ENCODE results near the gene APOL5. TPM values are rescaled to one million over a fixed set of nuclear protein-coding genes. Genes with fewer than 3 reads are reported as not detected.
"Not testable (repeated sequence)": the region's sequence is repeated elsewhere in the genome, so short reads cannot be mapped to it uniquely, and the experiment has no call there.

The APOL5 gene
- total RNA-seq, 2 experiments from 2014 or later: 0.67 to 1.8 TPM

GRCh38 chr22:35677460-35678187 lies 40.0 kb upstream of the APOL5 start:
- no peaks in the 10 kb centered on the region for H3K79me2 ChIP-seq (ENCODE audit: insufficient read depth, low read depth, low read length)
- peaks cover 2% of the 10 kb centered on the region; the same call in 1 of the 2 replicates for H3K36me3 ChIP-seq (ENCODE audit: insufficient read depth, low read length)
- H3K9me3 ChIP-seq (ENCODE audit: low read length): peaks cover 42% of the 10 kb centered on the region; the same call in 1 of the 2 replicates
- intact Hi-C loops (cut with micrococcal nuclease; ENCODE audit: unreplicated experiment): no loop called here
- no TSS peak for BruUV-seq (replicated peaks)
- TF ChIP-seq CTCF (conservative IDR thresholded peaks at IDR 0.05; ENCODE audit: low read length) (no peak), EZH2phosphoT487 (IDR thresholded peaks at IDR 0.05; ENCODE audit: borderline replicate concordance, low read depth, low read length) (no peak)
- H3K4me2 ChIP-seq (ENCODE audit: low read length): no peak overlapping the region
- no peak for DNase-seq (ENCODE audit: low spot score)
- no peak overlapping the region for H2AFZ ChIP-seq (ENCODE audit: low read length)
- H4K20me1 ChIP-seq (ENCODE audit: insufficient read depth, low read length): no peaks in the 10 kb centered on the region
- H3K27ac ChIP-seq (ENCODE audit: low read depth, low read length, poor library complexity, severe bottlenecking): no peak overlapping the region
- ChIA-PET CTCF (ENCODE audit: unreplicated experiment) (no interaction called here), POLR2A (interaction anchor here (0.6 to 1.5 kb wide), 6 partner anchors 7 to 79 kb away, joined by 3 to 7 read pairs (median 4); no protein-coding TSS in a partner anchor)
- H3K4me1 ChIP-seq (ENCODE audit: insufficient read depth, low read length, poor library complexity, severe bottlenecking): peaks cover 11% of the 10 kb centered on the region
- no peak overlapping the region for H3K4me3 ChIP-seq (ENCODE audit: low read depth, low read length, poor library complexity, severe bottlenecking)
- no peaks in the 10 kb centered on the region for H3K9me2 ChIP-seq (ENCODE audit: insufficient read depth, low read length)

- intact Hi-C loops (cut with micrococcal nuclease; ENCODE audit: unreplicated experiment): no loop called here
- Histone ChIP-seq H3K4me2 (ENCODE audit: low read length) (no peak overlapping the region), H3K4me3 (ENCODE audit: low read depth, low read length, poor library complexity, severe bottlenecking) (no peak overlapping the region), H3K4me1 (ENCODE audit: insufficient read depth, low read length, poor library complexity, severe bottlenecking) (peaks cover 11% of the 10 kb centered on the region), H4K20me1 (ENCODE audit: insufficient read depth, low read length) (no peaks in the 10 kb centered on the region), H3K36me3 (ENCODE audit: insufficient read depth, low read length) (peaks cover 2% of the 10 kb centered on the region; the same call in 1 of the 2 replicates), H3K27ac (ENCODE audit: low read depth, low read length, poor library complexity, severe bottlenecking) (no peak overlapping the region), H3K9me3 (ENCODE audit: low read length) (peaks cover 39% of the 10 kb centered on the region; the same call in 1 of the 2 replicates), H3K79me2 (ENCODE audit: insufficient read depth, low read depth, low read length) (no peaks in the 10 kb centered on the region), H3K9me2 (ENCODE audit: insufficient read depth, low read length) (no peaks in the 10 kb centered on the region), H2AFZ (ENCODE audit: low read length) (no peak overlapping the region)
- DNase-seq (ENCODE audit: low spot score): no peak
- TF ChIP-seq EZH2phosphoT487 (IDR thresholded peaks at IDR 0.05; ENCODE audit: borderline replicate concordance, low read depth, low read length) (no peak), CTCF (conservative IDR thresholded peaks at IDR 0.05; ENCODE audit: low read length) (no peak)
- no TSS peak for BruUV-seq (replicated peaks)
- ChIA-PET CTCF (ENCODE audit: unreplicated experiment) (no interaction called here), POLR2A (interaction anchor here (0.8 to 1.2 kb wide), 2 partner anchors 15 to 77 kb away, joined by 3 to 7 read pairs; no protein-coding TSS in a partner anchor)
Measured at GRCh38 chr22:35678836-35679235, 38.8 kb upstream of the APOL5 start.

- BruUV-seq (replicated peaks); H3K36me3 ChIP-seq (ENCODE audit: insufficient read depth, low read length); H4K20me1 ChIP-seq (ENCODE audit: insufficient read depth, low read length); H3K9me2 ChIP-seq (ENCODE audit: insufficient read depth, low read length); H2AFZ ChIP-seq (ENCODE audit: low read length); POLR2A ChIA-PET; H3K79me2 ChIP-seq (ENCODE audit: insufficient read depth, low read depth, low read length); H3K27ac ChIP-seq (ENCODE audit: low read depth, low read length, poor library complexity, severe bottlenecking); H3K4me2 ChIP-seq (ENCODE audit: low read length); intact Hi-C loops (cut with micrococcal nuclease; ENCODE audit: unreplicated experiment); H3K4me3 ChIP-seq (ENCODE audit: low read depth, low read length, poor library complexity, severe bottlenecking); DNase-seq (ENCODE audit: low spot score); CTCF ChIA-PET (ENCODE audit: unreplicated experiment): not testable (repeated sequence)
- Histone ChIP-seq H3K4me1 (ENCODE audit: insufficient read depth, low read length, poor library complexity, severe bottlenecking) (peaks cover 17% of the 10 kb centered on the region), H3K9me3 (ENCODE audit: low read length) (peaks cover 39% of the 10 kb centered on the region; the same call in 1 of the 2 replicates)
Measured at GRCh38 chr22:35679492-35679891, 38.2 kb upstream of the APOL5 start.

All from OCI-LY7 (cell line).